H9 (cell line): ENCODE data around the gene UGT1A7. TPM values are rescaled to one million over a fixed set of nuclear protein-coding genes. Genes with fewer than 3 reads are reported as not detected.
A peak's percentile ranks its signal among the peaks of the same experiment; 100 is the strongest.

Experiments
- DNase-seq: peaks from one replicate; pipeline ENCODE4 v3.0.0-alpha.2; 2017
- H2AFZ ChIP-seq: one replicate; pipeline ENCODE4 v1.6.1; 2013; ENCODE audit warnings: mild to moderate bottlenecking, low read length, control low read depth, moderate library complexity
- H2AK5ac ChIP-seq: 2 replicates; pipeline ENCODE4 v1.6.1; 2013; ENCODE audit warnings: low read length, control low read depth, mixed read lengths; ENCODE audit not compliant: insufficient read length
- H2BK120ac ChIP-seq: one replicate; pipeline ENCODE4 v1.6.1; 2013; ENCODE audit warnings: low read depth, mild to moderate bottlenecking, low read length, control low read depth, inconsistent platforms; ENCODE audit not compliant: poor library complexity, severe bottlenecking
- H2BK12ac ChIP-seq: 2 replicates; pipeline ENCODE4 v1.6.1; 2013; ENCODE audit warnings: low read length, control low read depth, mixed read lengths, low read depth; ENCODE audit not compliant: insufficient read length
- H2BK15ac ChIP-seq: 2 replicates; pipeline ENCODE4 v1.6.1; 2013; ENCODE audit warnings: low read depth, low read length, control low read depth
- H2BK20ac ChIP-seq: one replicate; pipeline ENCODE4 v1.6.1; 2013; ENCODE audit warnings: low read depth, mild to moderate bottlenecking, low read length, control low read depth, inconsistent platforms; ENCODE audit not compliant: poor library complexity, severe bottlenecking
- H2BK5ac ChIP-seq: 2 replicates; pipeline ENCODE4 v1.6.1; 2013; ENCODE audit warnings: low read length, control low read depth, mixed read lengths; ENCODE audit not compliant: insufficient read length
- H3K14ac ChIP-seq: 2 replicates; pipeline ENCODE4 v1.6.1; 2013; ENCODE audit warnings: low read length, control low read depth; ENCODE audit not compliant: insufficient read depth
- H3K18ac ChIP-seq: 2 replicates; pipeline ENCODE4 v1.6.1; 2013; ENCODE audit warnings: low read depth, mild to moderate bottlenecking, mixed read lengths, low read length, control low read depth; ENCODE audit not compliant: insufficient read length
- H3K23ac ChIP-seq: 2 replicates; pipeline ENCODE4 v1.6.1; 2013; ENCODE audit warnings: low read length, control low read depth, mixed read lengths, low read depth; ENCODE audit not compliant: insufficient read length
- H3K23me2 ChIP-seq: 2 replicates; pipeline ENCODE4 v1.6.1; 2013; ENCODE audit warnings: low read depth, mild to moderate bottlenecking, mixed read lengths, low read length, control low read depth; ENCODE audit not compliant: insufficient read length, poor library complexity, severe bottlenecking
- H3K27ac ChIP-seq: 2 replicates; pipeline ENCODE4 v1.5.1; 2013; ENCODE audit warnings: low read length, control low read depth, mixed read lengths, low read depth; ENCODE audit not compliant: insufficient read length
- H3K27me3 ChIP-seq: 2 replicates; pipeline ENCODE4 v1.6.1; 2013; ENCODE audit warnings: low read length, control low read depth, inconsistent platforms; ENCODE audit not compliant: insufficient read depth
- H3K4ac ChIP-seq: 2 replicates; pipeline ENCODE4 v1.6.1; 2013; ENCODE audit warnings: low read depth, mild to moderate bottlenecking, control low read depth, inconsistent platforms, low read length, moderate library complexity
- H3K4me1 ChIP-seq: 2 replicates; pipeline ENCODE4 v1.6.1; 2013; ENCODE audit warnings: low read length, control low read depth, inconsistent platforms; ENCODE audit not compliant: insufficient read depth
- H3K4me2 ChIP-seq: 2 replicates; pipeline ENCODE4 v1.6.1; 2013; ENCODE audit warnings: low read length, control low read depth, mixed read lengths; ENCODE audit not compliant: insufficient read length, insufficient read depth
- H3K56ac ChIP-seq: 2 replicates; pipeline ENCODE4 v1.6.1; 2013; ENCODE audit warnings: low read depth, mild to moderate bottlenecking, mixed read lengths, low read length, control low read depth; ENCODE audit not compliant: insufficient read length
- H3K79me1 ChIP-seq: 2 replicates; pipeline ENCODE4 v1.6.1; 2013; ENCODE audit warnings: low read depth, mild to moderate bottlenecking, moderate library complexity, low read length, control low read depth, inconsistent platforms; ENCODE audit not compliant: insufficient read depth, poor library complexity, severe bottlenecking
- H3K79me2 ChIP-seq: 2 replicates; pipeline ENCODE4 v1.6.1; 2013; ENCODE audit warnings: low read length, control low read depth, inconsistent platforms; ENCODE audit not compliant: insufficient read depth
- H3K9ac ChIP-seq: 2 replicates; pipeline ENCODE4 v1.6.1; 2013; ENCODE audit warnings: low read length, control low read depth, mixed read lengths; ENCODE audit not compliant: insufficient read length; ENCODE audit errors: extremely low read depth
- H3K9me3 ChIP-seq: one replicate; pipeline ENCODE4 v1.6.1; 2013; ENCODE audit warnings: low read depth, low read length, inconsistent platforms; ENCODE audit not compliant: control insufficient read depth
- H3T11ph ChIP-seq: one replicate; pipeline ENCODE4 v1.6.1; 2013; ENCODE audit warnings: mild to moderate bottlenecking, low read length, control low read depth, inconsistent platforms
- H4K20me1 ChIP-seq: one replicate; pipeline ENCODE4 v1.6.1; 2013; ENCODE audit not compliant: control insufficient read depth, insufficient read length, insufficient read depth
- H4K5ac ChIP-seq: 2 replicates; pipeline ENCODE4 v1.6.1; 2013; ENCODE audit warnings: low read depth, mild to moderate bottlenecking, mixed read lengths, low read length, control low read depth; ENCODE audit not compliant: insufficient read length
- H4K8ac ChIP-seq: replicated peaks from 2 replicates; pipeline ENCODE4 v1.6.1; 2013; ENCODE audit warnings: low read length, control low read depth, mixed read lengths, low read depth; ENCODE audit not compliant: insufficient read length
- H4K91ac ChIP-seq: 2 replicates; pipeline ENCODE4 v1.6.1; 2013; ENCODE audit warnings: low read depth, mild to moderate bottlenecking, moderate library complexity, mixed read lengths, low read length, control low read depth; ENCODE audit not compliant: insufficient read length
- H3K27ac Mint-ChIP-seq, 3 experiments: 2 replicates in 2 of 3; 3 replicates in 1 of 3; pipeline ENCODE4 v1.8.0; 2020 to 2021; ENCODE audit warnings: mixed read lengths in 3 of 3, mild to moderate bottlenecking in 1 of 3, moderate library complexity in 1 of 3
- H3K27me3 Mint-ChIP-seq: 2 replicates; pipeline ENCODE4 v1.8.0; 2021; ENCODE audit warnings: low read depth, mild to moderate bottlenecking, moderate library complexity, mixed read lengths
- H3K36me3 Mint-ChIP-seq, 3 experiments: 2 replicates in 2 of 3; 3 replicates in 1 of 3; pipeline ENCODE4 v1.8.0; 2020 to 2021; ENCODE audit warnings: low read depth in 3 of 3, mixed read lengths in 3 of 3; ENCODE audit not compliant: insufficient read depth in 1 of 3
- H3K4me1 Mint-ChIP-seq, 2 experiments: 2 replicates each; pipeline ENCODE4 v1.8.0; 2020; ENCODE audit warnings: mixed read lengths in 2 of 2
- H3K4me3 Mint-ChIP-seq, 2 experiments: 2 replicates in 1 of 2; 3 replicates in 1 of 2; pipeline ENCODE4 v1.8.0; 2020 to 2021; ENCODE audit warnings: mild to moderate bottlenecking in 2 of 2, mixed read lengths in 2 of 2, moderate library complexity in 1 of 2
- H3K9me3 Mint-ChIP-seq, 2 experiments: 2 replicates in 1 of 2; 3 replicates in 1 of 2; pipeline ENCODE4 v1.8.0; 2020; ENCODE audit warnings: mild to moderate bottlenecking in 2 of 2, mixed read lengths in 2 of 2, moderate library complexity in 1 of 2
- WGBS: extraction: QIAGEN DNeasy Blood & Tissue Kit; methylation state at CpG from one replicate; pipeline ENCODE4 v1.1.7; 2013; ENCODE audit warnings: missing lambda C conversion rate, low lambda C conversion rate, mixed read lengths; ENCODE audit not compliant: insufficient read length; ENCODE audit errors: extremely low coverage; 5-methylcytosine and 5-hydroxymethylcytosine counted together
- total RNA-seq: library from RNA; stranded (reverse); gene quantifications from 2 replicates; pipeline ENCODE4 v1.2.1, GENCODE V29; 2021
- TF ChIP-seq, protein P1 (sequence below): fragments of 200-600 bp; sonication (generic); conservative IDR thresholded peaks from 3 replicates; pipeline ENCODE4 v1.8.0; 2021; ENCODE audit warnings: antibody characterized with exemption, mild to moderate bottlenecking

The UGT1A7 gene
- total RNA-seq, 1 experiment from 2014 or later: not detected

DNA sequence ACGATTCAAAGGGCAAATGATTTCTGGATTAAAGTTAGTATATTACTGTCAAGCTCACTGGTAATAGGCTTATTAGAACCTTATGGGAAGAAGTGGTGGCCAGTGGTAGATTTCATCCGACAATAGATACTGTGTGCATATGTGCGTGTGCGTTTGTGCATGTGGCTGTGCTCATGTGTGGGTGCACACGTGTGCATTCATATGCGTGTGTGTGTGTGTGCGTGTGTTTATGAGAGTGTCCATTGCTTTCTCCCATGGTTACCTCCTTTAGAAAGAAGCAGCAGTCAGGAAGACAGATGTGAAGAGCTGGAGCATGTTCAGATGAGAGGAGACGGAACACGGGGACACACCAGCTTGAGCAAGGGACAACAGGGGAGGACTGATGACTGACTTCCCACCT is 87.6 kb downstream of the UGT1A7 start:
- H3K4me3 Mint-ChIP-seq: no peak overlapping the region
- Histone ChIP-seq H2BK15ac (no peak overlapping the region), H3K9me3 (no peaks in the 10 kb centered on the region), H2AFZ (no peak overlapping the region), H3K18ac (no peak overlapping the region), H2BK20ac (no peak overlapping the region), H2AK5ac (no peak overlapping the region), H3K56ac (no peak overlapping the region), H2BK12ac (peak overlapping the region; percentile 10), H3K9ac (no peak overlapping the region), H3T11ph (no peak overlapping the region), H4K5ac (peak overlapping the region; percentile 80), H3K14ac (no peak overlapping the region), H3K27ac (no peak overlapping the region), H2BK5ac (no peak overlapping the region), H3K23me2 (no peaks in the 10 kb centered on the region), H3K4me1 (peaks cover 2% of the 10 kb centered on the region; the same call in 1 of the 2 replicates), H3K79me1 (no peaks in the 10 kb centered on the region), H3K4me2 (no peak overlapping the region), H3K23ac (no peak overlapping the region), H4K91ac (no peak overlapping the region), H2BK120ac (no peak overlapping the region), H4K20me1 (no peaks in the 10 kb centered on the region), H4K8ac (peak overlapping the region; percentile 48), H3K4ac (no peak overlapping the region), H3K79me2 (no peaks in the 10 kb centered on the region), H3K27me3 (no peaks in the 10 kb centered on the region)
- TF ChIP-seq, protein P1, sequence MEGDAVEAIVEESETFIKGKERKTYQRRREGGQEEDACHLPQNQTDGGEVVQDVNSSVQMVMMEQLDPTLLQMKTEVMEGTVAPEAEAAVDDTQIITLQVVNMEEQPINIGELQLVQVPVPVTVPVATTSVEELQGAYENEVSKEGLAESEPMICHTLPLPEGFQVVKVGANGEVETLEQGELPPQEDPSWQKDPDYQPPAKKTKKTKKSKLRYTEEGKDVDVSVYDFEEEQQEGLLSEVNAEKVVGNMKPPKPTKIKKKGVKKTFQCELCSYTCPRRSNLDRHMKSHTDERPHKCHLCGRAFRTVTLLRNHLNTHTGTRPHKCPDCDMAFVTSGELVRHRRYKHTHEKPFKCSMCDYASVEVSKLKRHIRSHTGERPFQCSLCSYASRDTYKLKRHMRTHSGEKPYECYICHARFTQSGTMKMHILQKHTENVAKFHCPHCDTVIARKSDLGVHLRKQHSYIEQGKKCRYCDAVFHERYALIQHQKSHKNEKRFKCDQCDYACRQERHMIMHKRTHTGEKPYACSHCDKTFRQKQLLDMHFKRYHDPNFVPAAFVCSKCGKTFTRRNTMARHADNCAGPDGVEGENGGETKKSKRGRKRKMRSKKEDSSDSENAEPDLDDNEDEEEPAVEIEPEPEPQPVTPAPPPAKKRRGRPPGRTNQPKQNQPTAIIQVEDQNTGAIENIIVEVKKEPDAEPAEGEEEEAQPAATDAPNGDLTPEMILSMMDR: no peak
- no peaks in the 10 kb centered on the region; a peak in 1 of 7 replicates for H3K36me3 Mint-ChIP-seq
- WGBS: no CpG with 5 or more reads among the region's 9 CpGs
- 0 out of 5 replicates have a peak, but pooled peaks cover 0 to 3% of the 10 kb centered on the region in 2 experiments for H3K9me3 Mint-ChIP-seq
- H3K27me3 Mint-ChIP-seq: peaks cover 3% of the 10 kb centered on the region
- no peak overlapping the region for H3K27ac Mint-ChIP-seq
- H3K4me1 Mint-ChIP-seq: peaks cover 5 to 6% of the 10 kb centered on the region in 2 experiments; a peak in 3 of 4 replicates
- DNase-seq: no peak
